Activated CD4-positive, alpha-beta T cell treated with anti-CD3 and anti-CD28 coated beads for 24 hours (primary cell): ENCODE results near the gene TBCE.
"Not testable (repeated sequence)": the region's sequence is repeated elsewhere in the genome, so short reads cannot be mapped to it uniquely, and the experiment has no call there.

Experiments
- DNase-seq, 2 donors: peaks; one replicate each; pipeline ENCODE4 v3.0.0-alpha.2; 2020; ENCODE audit warnings: low read depth in 2 of 2

The TBCE gene

GRCh38 chr1:235351898-235352297, 15.3 kb upstream of the TBCE start:
- no peak for DNase-seq

- DNase-seq: no peak
Measured at GRCh38 chr1:235357485-235358373, 9.5 kb upstream of the TBCE start.

GRCh38 chr1:235358899-235359298, 8.3 kb upstream of the TBCE start:
- DNase-seq: no peak

- DNase-seq: not testable (repeated sequence)
Measured at GRCh38 chr1:235364189-235364588, 3.0 kb upstream of the TBCE start.

- DNase-seq: peak in 1 of 2 donors; percentile 23
Measured at GRCh38 chr1:235366286-235366685, 941 bp upstream of the TBCE start.

DNA sequence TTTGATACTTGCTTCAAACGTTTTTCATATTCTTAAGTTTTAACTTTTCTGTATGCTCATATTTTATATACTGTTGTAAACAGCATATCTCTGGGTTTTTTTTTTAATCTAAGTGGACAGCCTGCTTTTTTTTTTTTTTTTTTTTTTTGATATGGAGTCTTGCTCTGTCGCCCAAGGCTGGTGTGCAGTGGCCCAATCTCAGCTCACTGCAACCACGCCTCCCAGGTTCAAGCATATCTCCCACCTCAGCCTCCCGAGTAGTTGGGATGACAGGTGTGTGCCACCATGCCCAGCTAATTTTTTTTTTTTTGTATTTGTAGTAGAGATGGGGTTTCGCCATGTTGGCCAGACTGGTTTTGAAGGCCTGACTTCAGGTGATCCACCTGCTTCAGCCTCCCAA, 1.2 kb downstream of the TBCE start:
- DNase-seq: no peak

DNA sequence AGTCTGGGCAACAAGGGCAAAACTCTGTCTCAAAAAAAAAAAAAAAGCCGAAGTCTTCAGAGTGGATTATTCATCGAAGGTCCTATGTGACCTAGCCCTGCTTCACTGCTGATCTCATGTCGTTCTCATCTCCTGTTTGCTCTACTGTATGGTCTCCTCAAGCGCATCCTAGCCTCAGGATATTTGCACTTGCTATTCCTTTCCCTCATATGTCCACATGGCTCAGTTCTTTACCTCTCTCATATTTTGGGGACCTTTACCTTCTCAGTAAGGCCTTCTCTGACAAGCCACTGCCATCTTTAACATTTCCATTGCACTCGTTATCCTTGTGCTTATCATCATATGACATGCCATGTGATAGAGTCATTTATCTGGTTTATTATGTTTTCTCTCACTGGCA, 2.6 kb downstream of the TBCE start:
- DNase-seq: no peak

- DNase-seq: no peak
Measured at GRCh38 chr1:235375919-235376605, 8.8 kb downstream of the TBCE start.

DNA sequence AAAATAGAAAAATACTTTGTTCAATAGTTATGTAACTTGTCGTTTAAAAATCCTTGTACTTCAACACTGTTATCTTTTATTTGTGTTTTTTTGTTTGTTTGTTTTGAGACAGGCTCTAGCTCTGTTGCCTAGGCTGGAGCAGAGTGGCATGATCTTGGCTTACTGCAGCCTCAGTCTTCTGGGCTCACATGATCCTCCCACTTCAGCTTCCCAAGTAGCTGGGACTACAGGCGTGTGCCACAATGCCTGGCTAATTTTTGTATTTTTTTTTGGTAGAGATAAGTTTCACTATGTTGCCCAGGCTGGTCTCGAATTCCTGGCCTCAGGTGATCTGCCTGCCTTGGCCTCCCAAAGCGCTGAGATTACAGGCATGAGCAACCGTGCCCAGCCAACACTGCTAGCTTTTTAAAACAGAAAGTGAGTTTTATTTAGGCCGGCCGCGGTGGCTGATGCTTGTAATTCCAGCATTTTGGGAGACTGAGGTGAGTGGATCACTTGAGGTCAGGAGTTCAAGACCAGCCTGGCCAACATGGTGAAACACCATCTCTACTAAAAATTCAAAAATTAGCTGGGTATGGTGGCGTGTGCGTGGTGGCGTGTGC, 11.0 kb downstream of the TBCE start:
- DNase-seq: not testable (repeated sequence)

- DNase-seq: not testable (repeated sequence)
Measured at GRCh38 chr1:235381955-235382739, 14.9 kb downstream of the TBCE start.

- DNase-seq: not testable (repeated sequence)
Measured at GRCh38 chr1:235385633-235386032, 18.4 kb downstream of the TBCE start.

GRCh38 chr1:235391874-235392273, 24.6 kb downstream of the TBCE start:
- no peak for DNase-seq

GRCh38 chr1:235397733-235398132, 30.5 kb downstream of the TBCE start:
- no peak for DNase-seq

- no peak for DNase-seq
Measured at GRCh38 chr1:235399661-235400060, 32.4 kb downstream of the TBCE start.

GRCh38 chr1:235401251-235401650, 34.0 kb downstream of the TBCE start:
- DNase-seq: no peak

DNA sequence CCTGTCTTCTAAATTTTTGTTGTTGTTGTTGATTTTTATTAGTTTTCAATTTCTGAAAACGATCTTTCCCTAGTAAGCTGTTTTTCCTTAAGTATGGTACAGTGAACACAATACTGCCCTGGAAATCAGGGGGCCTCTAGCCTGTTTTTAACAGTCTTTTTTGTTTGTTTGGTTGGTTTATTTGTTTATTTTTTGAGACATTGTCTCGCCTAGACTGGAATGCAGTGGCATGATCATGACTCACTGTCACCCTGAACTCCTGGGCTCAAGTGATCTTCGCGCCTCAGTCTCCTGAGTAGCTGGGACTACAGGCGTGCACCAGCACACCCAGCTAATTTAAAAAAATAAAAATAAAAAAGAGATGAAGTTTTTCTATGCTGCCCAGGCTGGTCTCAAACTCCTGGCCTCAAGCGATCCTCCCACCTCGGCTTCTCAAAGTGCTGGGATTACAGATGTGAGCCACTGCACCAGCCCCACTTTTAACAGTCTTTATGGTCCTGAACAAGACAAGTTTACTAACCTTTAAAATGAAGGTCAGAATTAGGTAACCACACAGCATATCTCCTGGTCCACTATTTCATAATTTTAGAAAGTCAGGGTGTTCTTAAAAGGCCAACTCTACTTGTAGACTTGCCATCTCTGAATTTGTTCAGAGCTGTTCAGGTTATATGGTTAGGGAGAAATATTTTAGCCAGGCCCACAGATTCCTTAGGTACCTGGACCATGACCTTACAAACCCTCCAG, 35.4 kb downstream of the TBCE start:
- DNase-seq: no peak

GRCh38 chr1:235403593-235403992, 36.4 kb downstream of the TBCE start:
- no peak for DNase-seq

DNA sequence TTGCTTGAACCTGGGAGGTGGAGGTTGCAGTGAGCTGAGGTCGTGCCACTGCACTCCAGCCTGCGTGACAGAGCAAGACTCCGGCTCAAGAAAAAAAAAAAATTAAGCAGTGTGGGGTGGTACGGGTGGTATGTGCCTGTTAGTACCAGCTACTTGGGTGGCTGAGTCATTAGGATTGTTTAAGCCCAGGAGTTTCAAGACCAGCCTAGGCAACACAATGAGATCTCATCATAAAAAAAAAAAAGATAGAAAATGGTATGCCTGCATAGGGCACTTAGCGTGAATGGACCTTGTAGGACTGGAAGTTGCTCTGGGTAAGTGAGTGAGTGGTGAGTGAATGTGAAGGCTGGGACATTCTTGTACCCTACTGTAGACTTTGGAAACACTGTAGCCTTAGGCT, 37.0 kb downstream of the TBCE start:
- DNase-seq: no peak

DNA sequence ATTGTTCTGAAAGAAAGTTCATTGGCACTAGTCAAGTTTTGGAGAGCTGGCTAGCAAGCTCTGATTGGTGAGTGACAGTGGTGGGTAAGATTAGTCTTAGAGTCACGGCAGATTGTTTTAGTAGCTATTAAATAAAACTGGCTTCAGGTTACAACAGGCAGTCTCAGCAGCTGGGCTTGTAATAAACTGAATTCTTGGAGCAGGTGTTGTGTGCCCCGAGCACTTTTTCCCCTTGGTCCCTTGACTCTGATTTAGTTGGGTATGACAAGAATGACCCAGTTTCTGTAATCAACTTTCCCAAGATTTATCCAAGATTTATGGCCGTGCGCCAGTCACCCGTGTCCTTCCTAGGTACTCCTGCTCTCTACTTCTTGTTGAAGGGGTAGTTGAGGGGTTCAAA, 40.2 kb downstream of the TBCE start:
- DNase-seq: no peak

DNA sequence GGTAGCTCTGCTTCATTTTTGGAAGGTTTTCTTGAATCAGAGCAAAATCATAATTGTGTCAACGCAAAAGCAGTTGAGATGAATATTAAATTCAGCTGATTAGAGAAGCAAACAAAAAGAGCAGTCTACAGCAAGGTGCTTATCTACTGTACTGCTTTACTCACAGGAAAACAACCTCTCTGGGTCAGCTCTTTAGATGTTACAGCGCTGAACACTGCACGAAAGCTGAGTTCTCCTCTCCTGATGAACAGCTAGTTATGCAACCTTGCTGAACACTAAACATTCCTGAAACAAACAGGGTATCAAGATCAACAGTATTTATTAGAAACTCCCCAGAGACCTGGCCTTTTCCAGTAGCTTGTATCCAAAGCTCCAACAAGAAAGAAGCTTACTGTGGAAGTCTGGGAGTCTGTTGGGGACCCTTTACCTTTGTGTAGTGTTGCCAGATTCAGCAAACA, 41.3 kb downstream of the TBCE start:
- no peak for DNase-seq
